Keratinocyte (primary cell): Measurements from ENCODE around the gene ARMC9. TPM values are rescaled to one million over a fixed set of nuclear protein-coding genes. Genes with fewer than 3 reads are reported as not detected.

Source experiments
- DNase-seq: peaks from one replicate; pipeline ENCODE4 v3.0.0-alpha.2; 2011; ENCODE audit warnings: low read depth, missing footprints, low spot score
- FAIRE-seq: peaks from 2 replicates; lab custom pipeline; 2011; peaks lifted over from hg19 to GRCh38; lab: Jason Lieb, UNC
- H2AFZ ChIP-seq: 2 replicates; pipeline ENCODE4 v1.6.0; 2012; ENCODE audit warnings: low read length, control low read depth, inconsistent platforms; ENCODE audit not compliant: control insufficient read depth
- H3K27ac ChIP-seq: 2 replicates; pipeline ENCODE4 v1.5.1; 2011; ENCODE audit warnings: low read length; ENCODE audit not compliant: control insufficient read depth, insufficient read depth
- H3K27me3 ChIP-seq: 3 replicates; pipeline ENCODE4 v1.6.0; 2011; ENCODE audit warnings: low read length; ENCODE audit not compliant: control insufficient read depth, insufficient read depth; ENCODE audit errors: extremely low read depth
- H3K36me3 ChIP-seq, 2 experiments: 2 replicates in 1 of 2; 3 replicates in 1 of 2; pipeline ENCODE4 v1.5.1; 2011; ENCODE audit warnings: low read length in 2 of 2, mild to moderate bottlenecking in 1 of 2; ENCODE audit not compliant: control insufficient read depth in 2 of 2, insufficient read depth in 2 of 2; ENCODE audit errors: extremely low read depth in 1 of 2
- H3K4me1 ChIP-seq: 3 replicates; pipeline ENCODE4 v1.5.1; 2011; ENCODE audit warnings: low read length; ENCODE audit not compliant: control insufficient read depth, insufficient read depth; ENCODE audit errors: extremely low read depth
- H3K4me2 ChIP-seq: 3 replicates; pipeline ENCODE4 v1.6.0; 2011; ENCODE audit warnings: low read depth, low read length; ENCODE audit not compliant: control insufficient read depth, insufficient read depth; ENCODE audit errors: extremely low read depth
- H3K4me3 ChIP-seq, 3 experiments: fragments of 200-600 bp in 1 of 3; sonication (generic) in 1 of 3; 2 replicates in 2 of 3; 3 replicates in 1 of 3; pipeline ENCODE4 v1.5.1; 2011 to 2016; ENCODE audit warnings: low read length in 3 of 3, mild to moderate bottlenecking in 3 of 3, control low read depth in 2 of 3, inconsistent platforms in 1 of 3, low read depth in 1 of 3, mixed read lengths in 1 of 3, mixed run types in 1 of 3, moderate library complexity in 1 of 3; ENCODE audit not compliant: control insufficient read depth in 2 of 3, insufficient read depth in 2 of 3; ENCODE audit errors: extremely low read depth in 1 of 3
- H3K79me2 ChIP-seq: 2 replicates; pipeline ENCODE4 v1.6.0; 2012; ENCODE audit warnings: low read length; ENCODE audit not compliant: control insufficient read depth, insufficient read depth
- H3K9ac ChIP-seq: 3 replicates; pipeline ENCODE4 v1.6.0; 2011; ENCODE audit warnings: low read length; ENCODE audit not compliant: control insufficient read depth, insufficient read depth; ENCODE audit errors: extremely low read depth
- H3K9me1 ChIP-seq: 3 replicates; pipeline ENCODE4 v1.6.0; 2011; ENCODE audit warnings: low read length; ENCODE audit not compliant: control insufficient read depth, insufficient read depth; ENCODE audit errors: extremely low read depth
- H3K9me3 ChIP-seq: 2 replicates; pipeline ENCODE4 v1.5.1; 2012; ENCODE audit warnings: low read depth, low read length; ENCODE audit not compliant: control insufficient read depth
- H4K20me1 ChIP-seq: 3 replicates; pipeline ENCODE4 v1.6.0; 2011; ENCODE audit warnings: low read length; ENCODE audit not compliant: control insufficient read depth, insufficient read depth; ENCODE audit errors: extremely low read depth
- CTCF ChIP-seq, 3 experiments: IDR thresholded peaks in 1 of 3; conservative IDR thresholded peaks in 1 of 3; optimal IDR thresholded peaks in 1 of 3; 2 replicates in 2 of 3; 3 replicates in 1 of 3; pipeline versions ENCODE3 to v1.5.1; 2011; ENCODE audit warnings: low read length in 3 of 3, mild to moderate bottlenecking in 3 of 3, moderate library complexity in 2 of 3, control low read depth in 1 of 3, inconsistent platforms in 1 of 3; ENCODE audit not compliant: insufficient read depth in 2 of 3; ENCODE audit errors: extremely low read depth in 1 of 3
- EZH2 ChIP-seq: IDR thresholded peaks from one replicate; pipeline ENCODE4 v1.6.1; 2012; ENCODE audit warnings: inconsistent platforms, mild to moderate bottlenecking, low read length, moderate library complexity
- dilution Hi-C: fragments of 300-500 bp; cut with MboI; formaldehyde crosslinking; loops from one replicate; pipeline ENCODE4 v1.7.0; 2020; ENCODE audit warnings: low sequenced_read_pairs; ENCODE audit not compliant: extremely low pct_ligation_motif_present
- polyA plus RNA-seq, 5 experiments: library from polyadenylated mRNA; depleted of rRNA in 3 of 5; stranded (reverse) in 3 of 5; stranded (forward) in 1 of 5; unstranded in 1 of 5; fragments of >200 nt; gene quantifications; 1 replicate in 1 of 5; 2 replicates in 3 of 5; 3 replicates in 1 of 5; pipeline versions ENCODE4 v1.2.1 to v1.2.3, GENCODE V29; 2011 to 2012; ENCODE audit warnings: missing spikeins in 2 of 5, low read depth in 1 of 5, low replicate concordance in 1 of 5

The ARMC9 gene
- polyA plus RNA-seq, 1 donor (not counting 4 experiments of a cell fraction or from before 2014, with no cell fraction given), result 16.2 TPM

DNA sequence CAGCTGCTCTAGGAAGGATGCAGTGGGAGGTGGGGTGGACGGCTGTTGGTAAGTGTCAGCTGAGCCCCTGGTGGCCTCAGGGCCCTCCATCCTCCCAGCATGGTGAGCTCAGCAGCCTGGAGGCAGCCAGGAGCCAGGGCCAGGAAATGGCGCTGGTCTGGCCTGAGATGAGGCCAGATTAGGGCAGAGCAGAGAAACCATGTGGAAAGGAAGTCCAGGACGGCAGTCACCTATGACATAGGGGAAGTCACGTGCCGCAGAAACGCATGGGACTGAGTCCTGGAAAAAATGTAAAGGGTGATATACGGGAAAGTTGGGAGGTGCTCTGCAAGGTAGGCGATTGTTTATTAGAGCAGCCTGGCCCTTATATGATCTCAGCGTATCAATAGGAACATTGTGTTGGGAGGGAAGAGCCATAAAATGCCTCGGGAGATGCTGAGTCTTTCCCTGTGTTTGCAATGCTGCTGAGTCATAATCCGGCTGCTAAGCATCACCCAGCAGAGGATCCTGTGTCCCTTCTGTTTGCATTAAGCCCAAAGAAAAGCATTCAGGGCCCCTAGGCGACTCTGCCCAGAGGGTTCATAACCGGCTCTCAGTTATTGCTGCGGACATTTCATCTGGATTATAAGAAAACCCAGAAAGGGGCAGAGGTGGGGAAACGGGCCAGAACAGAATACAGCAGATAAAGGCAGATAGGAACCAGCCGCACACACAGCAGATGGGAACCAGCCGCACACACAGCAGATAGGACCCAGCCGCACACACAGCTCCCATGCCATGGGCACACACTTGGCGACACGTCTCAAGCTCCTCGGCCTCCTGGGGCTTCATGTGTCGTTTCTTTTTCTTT, 166.8 kb downstream of the ARMC9 start:
- dilution Hi-C loops, result no loop called here
- Histone ChIP-seq H3K9me3 (no peaks in the 10 kb centered on the region), H3K9me1 (no peaks in the 10 kb centered on the region), H3K4me2 (no peak overlapping the region), H3K27ac (peak overlapping the region; percentile 39), H3K36me3 (no peaks in the 10 kb centered on the region), H4K20me1 (no peaks in the 10 kb centered on the region), H3K9ac (no peak overlapping the region), H3K27me3 (no peaks in the 10 kb centered on the region), H2AFZ (peak overlapping the region; percentile 50), H3K4me3 (no peak overlapping the region), H3K4me1 (peaks cover 12% of the 10 kb centered on the region), H3K79me2 (no peaks in the 10 kb centered on the region)
- TF ChIP-seq EZH2, result no peak
- FAIRE-seq (peak; percentile 94), DNase-seq (peak; percentile 40)

GRCh38 chr2:231367178-231367577, 168.7 kb downstream of the ARMC9 start:
- no peaks in the 10 kb centered on the region for H3K9me3 ChIP-seq
- TF ChIP-seq EZH2, result no peak
- no peak for TF ChIP-seq CTCF (optimal IDR thresholded peaks at IDR 0.05 in 1 of 3, IDR thresholded peaks at IDR 0.05 in 1 of 3, conservative IDR thresholded peaks at IDR 0.05 in 1 of 3; ENCODE audit: extremely low read depth in 1 of 3, insufficient read depth in 2 of 3, low read length in 3 of 3)
- no peaks in the 10 kb centered on the region for H4K20me1 ChIP-seq
- no peak overlapping the region for H3K9ac ChIP-seq
- no peak overlapping the region for H3K4me2 ChIP-seq
- FAIRE-seq (no peak), DNase-seq (no peak)
- H3K4me3 ChIP-seq, result no peak overlapping the region
- H3K4me1 ChIP-seq, result peaks cover 12% of the 10 kb centered on the region
- dilution Hi-C loops, result no loop called here
- H3K27ac ChIP-seq, result no peak overlapping the region
- no peak overlapping the region for H2AFZ ChIP-seq
- no peaks in the 10 kb centered on the region for H3K9me1 ChIP-seq
- H3K27me3 ChIP-seq, result no peaks in the 10 kb centered on the region
- H3K36me3 ChIP-seq, result no peaks in the 10 kb centered on the region
- H3K79me2 ChIP-seq, result no peaks in the 10 kb centered on the region
